K562 (cell line): ENCODE measurements around the gene ATOH1. TPM values are rescaled to one million over a fixed set of nuclear protein-coding genes. Genes with fewer than 3 reads are reported as not detected.

Experiments
- ATAC-seq: fragments of 200-7000 bp; cut with Tn5 transposase; 3 replicates; pipeline ENCODE4 v1.9.1; 2020; ENCODE audit warnings: moderate library complexity
- BruUV-seq: library from RNA; stranded (reverse); fragments of 400-500 nt; replicated peaks from 2 replicates; lab custom pipeline; 2021; lab: Mats Ljungman, UMichigan
- CTCF ChIA-PET: fragments of 300-600 bp; formaldehyde crosslinking; extraction: SDS; loops from one replicate; lab custom pipeline; 2021; ENCODE audit warnings: low intra/inter-chr PET ratio; lab: Yijun Ruan, JAX
- POLR2A ChIA-PET: fragments of 300-600, 350-650 bp; sonication (Branson Sonifier 250); formaldehyde crosslinking; extraction: SDS; loops from one replicate; lab custom pipeline; 2021; ENCODE audit warnings: antibody characterized with exemption, inconsistent platforms; lab: Yijun Ruan, JAX
- DNase-seq, 4 experiments: peaks; one replicate each; pipeline versions ENCODE4 v3.0.0 to v3.0.0-alpha.2; 2011 to 2018; ENCODE audit warnings: low spot score in 3 of 4, mixed read lengths in 3 of 4; ENCODE audit errors: extremely low read depth in 1 of 4
- FAIRE-seq: peaks from 2 replicates; lab custom pipeline; 2011; peaks lifted over from hg19 to GRCh38; lab: Jason Lieb, UNC
- H2AFZ ChIP-seq: 2 replicates; pipeline ENCODE4 v1.6.0; 2011; ENCODE audit warnings: low read depth, low read length, control low read depth, inconsistent platforms
- H3K27ac ChIP-seq: fragments of 200-600 bp; 3 replicates; pipeline ENCODE4 v1.8.0; 2011; ENCODE audit warnings: low read depth, mild to moderate bottlenecking, control low read depth, inconsistent platforms, low read length, moderate library complexity, mixed read lengths; ENCODE audit errors: extremely low read depth
- H3K27me3 ChIP-seq, 2 experiments: fragments of 300-600 bp in 1 of 2; 2 replicates in 1 of 2; 3 replicates in 1 of 2; pipeline versions ENCODE4 v1.6.0 to v1.8.0; 2011; ENCODE audit warnings: inconsistent platforms in 2 of 2, low read length in 2 of 2, mild to moderate bottlenecking in 1 of 2, mixed read lengths in 1 of 2, moderate library complexity in 1 of 2; ENCODE audit not compliant: control insufficient read depth in 2 of 2, insufficient read depth in 2 of 2
- H3K36me3 ChIP-seq: fragments of 300-600 bp; 3 replicates; pipeline ENCODE4 v1.8.0; 2011; ENCODE audit warnings: mild to moderate bottlenecking, low read length, inconsistent platforms; ENCODE audit not compliant: control insufficient read depth, insufficient read depth
- H3K4me1 ChIP-seq, 2 experiments: fragments of 200-600 bp in 1 of 2; replicated peaks in 1 of 2; 2 replicates in 1 of 2; 3 replicates in 1 of 2; pipeline versions ENCODE4 v1.5.1 to v1.8.0; 2011; ENCODE audit warnings: inconsistent platforms in 2 of 2, low read length in 2 of 2, mild to moderate bottlenecking in 1 of 2, mixed read lengths in 1 of 2, moderate library complexity in 1 of 2; ENCODE audit not compliant: control insufficient read depth in 2 of 2, insufficient read depth in 2 of 2
- H3K4me2 ChIP-seq: 2 replicates; pipeline ENCODE4 v1.6.1; 2011; ENCODE audit warnings: low read length, control low read depth, inconsistent platforms, mixed read lengths; ENCODE audit not compliant: insufficient read depth
- H3K4me3 ChIP-seq: fragments of 200-600 bp; sonication (generic), shearing (Covaris generic); 2 replicates; pipeline ENCODE4 v1.5.1; 2016; ENCODE audit warnings: control low read depth, inconsistent platforms
- H3K79me2 ChIP-seq: fragments of 200-600 bp; 3 replicates; pipeline ENCODE4 v1.8.0; 2011; ENCODE audit warnings: low read length, inconsistent platforms; ENCODE audit not compliant: control insufficient read depth, insufficient read depth
- H3K9ac ChIP-seq, 2 experiments: 2 replicates each; pipeline versions ENCODE4 v1.6.0 to v1.6.1; 2011; ENCODE audit warnings: low read depth in 2 of 2, low read length in 2 of 2, control low read depth in 1 of 2, inconsistent platforms in 1 of 2, mild to moderate bottlenecking in 1 of 2, mixed read lengths in 1 of 2; ENCODE audit not compliant: insufficient read depth in 1 of 2
- H3K9me1 ChIP-seq: one replicate; pipeline ENCODE4 v1.6.0; 2011; ENCODE audit warnings: inconsistent platforms, mild to moderate bottlenecking, low read length, moderate library complexity; ENCODE audit not compliant: control insufficient read depth, insufficient read depth
- H3K9me3 ChIP-seq: replicated peaks from 2 replicates; pipeline ENCODE4 v1.5.1; 2011; ENCODE audit warnings: low read depth, low read length, inconsistent platforms; ENCODE audit not compliant: control insufficient read depth, insufficient read depth
- H4K20me1 ChIP-seq: replicated peaks from 2 replicates; pipeline ENCODE4 v1.6.1; 2011; ENCODE audit warnings: low read length, inconsistent platforms, mixed read lengths; ENCODE audit not compliant: control insufficient read depth, insufficient read depth
- ELK3 ChIP-seq: fragments of 450-650 bp; formaldehyde crosslinking; IDR thresholded peaks from 2 replicates; pipeline ENCODE4 v1.4.0; 2020; ENCODE audit warnings: mild to moderate bottlenecking
- FOXK2 ChIP-seq, 2 experiments: fragments of 450-650 bp; IDR thresholded peaks in 1 of 2; conservative IDR thresholded peaks in 1 of 2; 2 replicates each; pipeline ENCODE4 v1.6.1; 2016; ENCODE audit warnings: low read depth in 2 of 2, mild to moderate bottlenecking in 1 of 2
- GABPA ChIP-seq: fragments of 200-800 bp; sonication (Bioruptor generic); conservative IDR thresholded peaks from 2 replicates; pipeline ENCODE4 v1.6.1; 2016; ENCODE audit warnings: low read depth, missing genetic modification characterization, missing compliant biosample characterization
- SOX6 ChIP-seq: fragments of 450-650 bp; IDR thresholded peaks from 2 replicates; pipeline ENCODE4 v1.6.1; 2014; ENCODE audit warnings: mild to moderate bottlenecking
- SREBF1 ChIP-seq: fragments of 150-350 bp; IDR thresholded peaks from 2 replicates; pipeline ENCODE4 v1.6.1; 2014; ENCODE audit warnings: antibody characterized with exemption, low read depth, low read length, borderline replicate concordance
- THAP7 ChIP-seq: fragments of 250-450 bp; sonication (Bioruptor Pico); IDR thresholded peaks from 2 replicates; pipeline ENCODE4 v1.5.0; 2021
- WGBS: fragments of 100-300 bp; shearing (Covaris generic); methylation state at CpG from one replicate; pipeline ENCODE4 v1.1.6; 2016; ENCODE audit warnings: low coverage, mixed read lengths; ENCODE audit not compliant: insufficient coverage; ENCODE audit errors: missing lambda C conversion rate; 5-methylcytosine and 5-hydroxymethylcytosine counted together
- in situ Hi-C: fragments of 300-500 bp; cut with MboI; formaldehyde crosslinking; loops from 4 replicates; pipeline ENCODE4 v1.15.0; 2018; ENCODE audit warnings: inconsistent platforms, mixed read lengths
- intact Hi-C: fragments of 100-400 bp; cut with micrococcal nuclease; formaldehyde crosslinking; loops from 2 replicates; pipeline ENCODE4 v1.14.2; 2022
- polyA plus RNA-seq, 8 experiments: library from polyadenylated mRNA; depleted of rRNA in 4 of 8; stranded (reverse) in 5 of 8; unstranded in 3 of 8; fragments of >200 nt; fragmentation: Nextera tagmentation in 2 of 8; fragmentation: Illumina TruSeq in 1 of 8; extraction: Ambion mirVana in 2 of 8; extraction: Trizol in 1 of 8; gene quantifications; 2 replicates each; pipeline versions ENCODE4 v1.2.1 to v1.2.3, GENCODE V29; 2011 to 2014; ENCODE audit warnings: inconsistent platforms in 1 of 8, missing spikeins in 1 of 8
- total RNA-seq, 7 experiments: library from RNA; depleted of rRNA in 6 of 7; stranded (reverse); fragments of >200 nt in 6 of 7; fragmentation: Illumina TruSeq in 2 of 7; extraction: Trizol in 2 of 7; gene quantifications; 2 replicates each; pipeline versions ENCODE4 v1.2.1 to v1.2.3, GENCODE V29; 2011 to 2021; ENCODE audit warnings: low replicate concordance in 1 of 7
- TF ChIP-seq, protein P1 (sequence below): fragments of 450-650 bp; conservative IDR thresholded peaks from 2 replicates; pipeline ENCODE4 v1.6.1; 2016; ENCODE audit warnings: missing genetic modification characterization, low read depth, mild to moderate bottlenecking, control low read depth, missing compliant biosample characterization

Gene ATOH1
- total and polyA plus RNA-seq, 9 of the 15 experiments (the other 6 are each of a cell fraction or from before 2014, with no cell fraction given): not detected

DNA sequence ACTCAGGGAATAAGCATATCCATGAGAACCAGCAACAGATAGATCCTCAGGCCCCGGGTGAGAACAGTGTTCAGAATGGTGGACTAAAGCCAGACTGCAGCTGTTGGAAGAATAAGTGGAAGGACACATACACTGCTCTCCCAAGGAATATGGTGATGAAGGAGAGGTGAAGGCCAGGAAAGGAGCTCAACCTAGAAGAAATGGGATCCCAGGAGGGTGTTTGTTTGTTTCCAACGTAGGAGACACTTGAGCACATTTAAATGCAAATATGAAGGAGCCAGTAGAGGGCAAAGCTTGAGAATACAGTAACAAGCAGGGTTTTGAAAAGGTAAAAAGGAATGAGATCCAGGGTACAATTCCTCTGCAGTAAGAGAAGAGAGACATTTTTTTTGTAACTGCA lies 42.4 kb upstream of the ATOH1 start:
- Histone ChIP-seq H3K9ac (no peak overlapping the region), H3K4me2 (no peak overlapping the region), H3K36me3 (no peaks in the 10 kb centered on the region), H3K4me1 (no peaks in the 10 kb centered on the region), H4K20me1 (no peaks in the 10 kb centered on the region), H2AFZ (no peak overlapping the region)
- in situ Hi-C loops (loop anchor here (25.0 kb wide), 1 partner anchor 826 kb away; no protein-coding TSS in a partner anchor), intact Hi-C loops (no loop called here)
- CTCF ChIA-PET: no interaction called here
- FAIRE-seq: no peak
- TF ChIP-seq SREBF1 (no peak), THAP7 (CRISPR knock-in tag) (no peak), SOX6 (no peak), FOXK2 (conservative IDR thresholded peaks at IDR 0.05 in 1 of 2, IDR thresholded peaks at IDR 0.05 in 1 of 2; ENCODE audit: low read depth in 2 of 2) (no peak), GABPA (tag) (no peak), ELK3 (CRISPR knock-in tag) (no peak)
- TF ChIP-seq, protein P1, sequence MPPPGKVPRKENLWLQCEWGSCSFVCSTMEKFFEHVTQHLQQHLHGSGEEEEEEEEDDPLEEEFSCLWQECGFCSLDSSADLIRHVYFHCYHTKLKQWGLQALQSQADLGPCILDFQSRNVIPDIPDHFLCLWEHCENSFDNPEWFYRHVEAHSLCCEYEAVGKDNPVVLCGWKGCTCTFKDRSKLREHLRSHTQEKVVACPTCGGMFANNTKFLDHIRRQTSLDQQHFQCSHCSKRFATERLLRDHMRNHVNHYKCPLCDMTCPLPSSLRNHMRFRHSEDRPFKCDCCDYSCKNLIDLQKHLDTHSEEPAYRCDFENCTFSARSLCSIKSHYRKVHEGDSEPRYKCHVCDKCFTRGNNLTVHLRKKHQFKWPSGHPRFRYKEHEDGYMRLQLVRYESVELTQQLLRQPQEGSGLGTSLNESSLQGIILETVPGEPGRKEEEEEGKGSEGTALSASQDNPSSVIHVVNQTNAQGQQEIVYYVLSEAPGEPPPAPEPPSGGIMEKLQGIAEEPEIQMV (tag): no peak
- TF ChIP-seq, all 486 proteins: peak for 0
- no peaks in the 10 kb centered on the region for H3K9me3 ChIP-seq
- H3K4me3 ChIP-seq: no peak overlapping the region
- POLR2A ChIA-PET: no interaction called here
- no peaks in the 10 kb centered on the region for H3K27me3 ChIP-seq
- ATAC-seq (no peak), DNase-seq (no peak)
- WGBS: 0% methylated on average over 2 of the region's 2 CpGs
- H3K27ac ChIP-seq: no peak overlapping the region
- H3K79me2 ChIP-seq: no peaks in the 10 kb centered on the region
- BruUV-seq: no TSS peak
- no peaks in the 10 kb centered on the region for H3K9me1 ChIP-seq
